ENCODE data around the gene NKAIN2.

Gene NKAIN2

GRCh38 chr6:123810214-123810613 is 6.5 kb downstream of the NKAIN2 start:
- no peak for DNase-seq

GRCh38 chr6:123810948-123811347 is 7.3 kb downstream of the NKAIN2 start:
- no peak for DNase-seq

GRCh38 chr6:123811378-123811777 is 7.7 kb downstream of the NKAIN2 start:
- DNase-seq, result no peak

- DNase-seq, result no peak
Observed at GRCh38 chr6:123812621-123813020, 9.0 kb downstream of the NKAIN2 start.

- DNase-seq, result no peak
Observed at GRCh38 chr6:123821112-123821511, 17.4 kb downstream of the NKAIN2 start.

- DNase-seq, result no peak
Observed at GRCh38 chr6:123829302-123829953, 25.8 kb downstream of the NKAIN2 start.

- DNase-seq, result no peak
Observed at GRCh38 chr6:123830120-123830519, 26.5 kb downstream of the NKAIN2 start.

GRCh38 chr6:123838505-123839234 is 35.0 kb downstream of the NKAIN2 start:
- no peak for DNase-seq

- DNase-seq, result no peak
Observed at GRCh38 chr6:123841067-123841896, 37.6 kb downstream of the NKAIN2 start.

- no peak for DNase-seq
Observed at GRCh38 chr6:123844011-123844410, 40.3 kb downstream of the NKAIN2 start.

- DNase-seq, result no peak
Observed at GRCh38 chr6:123848347-123848746, 44.7 kb downstream of the NKAIN2 start.

GRCh38 chr6:123849406-123849805 is 45.7 kb downstream of the NKAIN2 start:
- DNase-seq, result no peak

GRCh38 chr6:123850555-123850954 is 46.9 kb downstream of the NKAIN2 start:
- no peak for DNase-seq

GRCh38 chr6:123854201-123854600 is 50.5 kb downstream of the NKAIN2 start:
- DNase-seq, result no peak

GRCh38 chr6:123855506-123855905 is 51.8 kb downstream of the NKAIN2 start:
- DNase-seq, result no peak

GRCh38 chr6:123859291-123859690 is 55.6 kb downstream of the NKAIN2 start:
- DNase-seq, result no peak

- no peak for DNase-seq
Observed at GRCh38 chr6:123869334-123869733, 65.7 kb downstream of the NKAIN2 start.

GRCh38 chr6:123873974-123874373 is 70.3 kb downstream of the NKAIN2 start:
- no peak for DNase-seq

GRCh38 chr6:123875784-123876183 is 72.1 kb downstream of the NKAIN2 start:
- DNase-seq, result no peak

- no peak for DNase-seq
Observed at GRCh38 chr6:123879749-123880148, 76.1 kb downstream of the NKAIN2 start.

- no peak for DNase-seq
Observed at GRCh38 chr6:123888771-123889513, 85.3 kb downstream of the NKAIN2 start.

GRCh38 chr6:123895346-123895745 is 91.7 kb downstream of the NKAIN2 start:
- DNase-seq, result no peak

- no peak for DNase-seq
Observed at GRCh38 chr6:123895806-123896205, 92.1 kb downstream of the NKAIN2 start.

Data from cortex of kidney (tissue), 1 donor.